ENCODE results near the gene RAG1. TPM values are rescaled to one million over a fixed set of nuclear protein-coding genes. Genes with fewer than 3 reads are reported as not detected.
A peak's percentile ranks its signal among the peaks of the same experiment; 100 is the strongest.

Gene RAG1
- total RNA-seq, 4 donors from 2014 or later: 0.26 to 3.5 (median 0.78) TPM

DNA sequence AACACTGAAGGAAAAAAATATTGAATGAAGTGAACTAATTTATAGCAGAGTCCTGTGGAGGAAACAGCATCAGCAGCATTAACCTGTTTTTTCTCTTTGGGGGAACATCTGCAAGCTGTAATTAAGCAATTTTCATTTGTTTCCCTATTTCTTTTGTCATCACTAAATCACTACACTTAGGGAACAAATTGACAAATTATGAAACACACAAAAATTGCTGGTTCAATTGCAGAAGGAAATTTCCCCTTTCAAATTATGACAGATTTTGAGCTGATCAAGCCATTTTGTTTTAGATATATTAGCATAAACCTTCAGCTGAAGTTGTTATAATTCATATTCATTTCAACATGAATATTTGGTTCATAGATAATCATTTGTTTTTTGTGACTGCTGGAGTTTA, 52.4 kb downstream of the RAG1 start:
- TF ChIP-seq, protein P1, sequence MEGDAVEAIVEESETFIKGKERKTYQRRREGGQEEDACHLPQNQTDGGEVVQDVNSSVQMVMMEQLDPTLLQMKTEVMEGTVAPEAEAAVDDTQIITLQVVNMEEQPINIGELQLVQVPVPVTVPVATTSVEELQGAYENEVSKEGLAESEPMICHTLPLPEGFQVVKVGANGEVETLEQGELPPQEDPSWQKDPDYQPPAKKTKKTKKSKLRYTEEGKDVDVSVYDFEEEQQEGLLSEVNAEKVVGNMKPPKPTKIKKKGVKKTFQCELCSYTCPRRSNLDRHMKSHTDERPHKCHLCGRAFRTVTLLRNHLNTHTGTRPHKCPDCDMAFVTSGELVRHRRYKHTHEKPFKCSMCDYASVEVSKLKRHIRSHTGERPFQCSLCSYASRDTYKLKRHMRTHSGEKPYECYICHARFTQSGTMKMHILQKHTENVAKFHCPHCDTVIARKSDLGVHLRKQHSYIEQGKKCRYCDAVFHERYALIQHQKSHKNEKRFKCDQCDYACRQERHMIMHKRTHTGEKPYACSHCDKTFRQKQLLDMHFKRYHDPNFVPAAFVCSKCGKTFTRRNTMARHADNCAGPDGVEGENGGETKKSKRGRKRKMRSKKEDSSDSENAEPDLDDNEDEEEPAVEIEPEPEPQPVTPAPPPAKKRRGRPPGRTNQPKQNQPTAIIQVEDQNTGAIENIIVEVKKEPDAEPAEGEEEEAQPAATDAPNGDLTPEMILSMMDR (IDR thresholded peaks at IDR 0.05): no peak
- no peak for TF ChIP-seq POLR2A (IDR thresholded peaks at IDR 0.05)
- intact Hi-C loops (cut with DNase I; ENCODE audit: low total_unique reads): no loop called here
- H3K27me3 ChIP-seq: no peaks in the 10 kb centered on the region
- no peak for DNase-seq
- no peaks in the 10 kb centered on the region for H3K9me3 ChIP-seq
- H3K36me3 ChIP-seq: no peaks in the 10 kb centered on the region
- peaks cover 0 to 6% of the 10 kb centered on the region in 2 donors for H3K4me1 ChIP-seq
- H3K27ac ChIP-seq: no peak overlapping the region
- no peak overlapping the region for H3K4me3 ChIP-seq

GRCh38 chr11:36622431-36623136, 54.8 kb downstream of the RAG1 start:
- TF ChIP-seq POLR2A (IDR thresholded peaks at IDR 0.05): no peak
- TF ChIP-seq, protein P1 (IDR thresholded peaks at IDR 0.05): peak in 2 of 4 experiments; percentile 7 to 15
- Histone ChIP-seq H3K36me3 (no peaks in the 10 kb centered on the region), H3K9me3 (no peaks in the 10 kb centered on the region), H3K4me1 (peaks cover 0 to 6% of the 10 kb centered on the region in 2 donors), H3K27ac (no peak overlapping the region), H3K4me3 (no peak overlapping the region), H3K27me3 (no peaks in the 10 kb centered on the region)
- intact Hi-C loops (cut with DNase I; ENCODE audit: low total_unique reads): no loop called here
- no peak for DNase-seq

DNA sequence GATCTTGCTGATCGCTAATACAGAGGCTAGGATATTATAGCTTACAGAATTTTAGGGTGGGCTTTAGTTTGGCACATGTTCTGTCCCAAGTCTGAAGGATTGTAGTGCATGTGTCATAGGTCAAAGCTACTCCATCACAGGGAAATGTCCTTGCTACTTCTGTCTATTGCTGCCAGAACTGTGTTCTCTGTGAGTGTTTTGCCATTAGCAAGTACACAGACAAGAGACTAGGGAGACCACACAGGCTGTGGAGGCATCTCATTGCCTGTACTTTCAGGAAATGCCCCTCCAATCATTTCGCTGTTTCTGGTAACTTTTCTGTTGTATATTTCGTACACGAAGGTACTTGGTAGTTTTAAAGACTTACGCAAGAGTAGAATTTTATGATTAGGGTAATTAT, 55.7 kb downstream of the RAG1 start:
- no peak for DNase-seq
- peaks cover 0 to 6% of the 10 kb centered on the region in 2 donors for H3K4me1 ChIP-seq
- H3K36me3 ChIP-seq: no peaks in the 10 kb centered on the region
- no peak for TF ChIP-seq POLR2A (IDR thresholded peaks at IDR 0.05)
- TF ChIP-seq, protein P1 (IDR thresholded peaks at IDR 0.05): no peak
- intact Hi-C loops (cut with DNase I; ENCODE audit: low total_unique reads): no loop called here
- no peak overlapping the region for H3K4me3 ChIP-seq
- H3K9me3 ChIP-seq: no peaks in the 10 kb centered on the region
- H3K27me3 ChIP-seq: no peaks in the 10 kb centered on the region
- H3K27ac ChIP-seq: no peak overlapping the region

GRCh38 chr11:36627006-36627405, 59.2 kb downstream of the RAG1 start:
- no peak overlapping the region for H3K4me3 ChIP-seq
- no peak overlapping the region for H3K27ac ChIP-seq
- H3K4me1 ChIP-seq: no peaks in the 10 kb centered on the region
- no peak for TF ChIP-seq POLR2A (IDR thresholded peaks at IDR 0.05)
- TF ChIP-seq, protein P1 (IDR thresholded peaks at IDR 0.05): no peak
- no peaks in the 10 kb centered on the region for H3K9me3 ChIP-seq
- DNase-seq: no peak
- H3K27me3 ChIP-seq: no peaks in the 10 kb centered on the region
- intact Hi-C loops (cut with DNase I; ENCODE audit: low total_unique reads): no loop called here
- H3K36me3 ChIP-seq: no peaks in the 10 kb centered on the region

DNA sequence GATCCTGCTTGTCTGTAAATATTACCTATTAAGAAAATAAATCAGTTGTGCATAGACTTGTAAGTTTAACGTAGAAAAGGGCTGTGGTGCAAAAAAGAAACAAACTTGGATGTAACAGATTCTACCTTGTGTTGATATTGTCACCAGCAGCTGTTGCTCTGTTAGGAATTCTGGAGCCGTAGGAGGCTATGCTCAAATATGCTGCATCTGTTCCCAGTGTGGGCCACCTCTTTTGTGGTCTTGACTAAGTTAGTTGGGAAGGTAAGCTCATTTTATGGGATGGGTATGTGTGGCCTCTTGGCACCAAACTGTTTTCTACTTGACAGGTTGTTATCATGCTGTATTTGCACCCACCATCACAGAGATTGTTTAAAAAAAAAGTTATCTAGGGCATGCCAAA, 59.7 kb downstream of the RAG1 start:
- no peaks in the 10 kb centered on the region for H3K9me3 ChIP-seq
- no peak overlapping the region for H3K27ac ChIP-seq
- no peak for DNase-seq
- TF ChIP-seq, protein P1 (IDR thresholded peaks at IDR 0.05): no peak
- no peak for TF ChIP-seq POLR2A (IDR thresholded peaks at IDR 0.05)
- H3K4me1 ChIP-seq: no peaks in the 10 kb centered on the region
- intact Hi-C loops (cut with DNase I; ENCODE audit: low total_unique reads): no loop called here
- no peaks in the 10 kb centered on the region for H3K27me3 ChIP-seq
- no peaks in the 10 kb centered on the region for H3K36me3 ChIP-seq
- H3K4me3 ChIP-seq: no peak overlapping the region

Data from uterus (tissue), 4 donors.